Left cardiac atrium (tissue), 4 donors: ENCODE results near the gene SLC25A42. TPM values are rescaled to one million over a fixed set of nuclear protein-coding genes. Genes with fewer than 3 reads are reported as not detected.
"Not testable (repeated sequence)": the region's sequence is repeated elsewhere in the genome, so short reads cannot be mapped to it uniquely, and the experiment has no call there.

Experiments
- ATAC-seq, 2 donors: fragments of 200-7000 bp; cut with Tn5 transposase; one replicate each; pipeline ENCODE4 v1.9.1; 2020; ENCODE audit warnings: mild to moderate bottlenecking in 2 of 2, moderate library complexity in 2 of 2
- DNase-seq: peaks from one replicate; pipeline ENCODE4 v3.0.0-alpha.2; 2020
- intact Hi-C, 2 donors: fragments of 100-400 bp; cut with DNase I; formaldehyde crosslinking; loops; one replicate each; pipeline versions ENCODE4 v1.14.1 to v1.15.1; 2022 to 2023
- long read RNA-seq: library from polyadenylated mRNA; unstranded; transcript quantifications from one replicate; pipeline ENCODE4 v2.0.0, GENCODE V29; 2021
- total RNA-seq, 2 donors: library from RNA; stranded (reverse); fragmentation: NEBNext Ultra II Directional; extraction: Animal tissue kit (Norgen Biotek cat#: 25700); gene quantifications; one replicate each; pipeline ENCODE4 v1.2.1, GENCODE V29; 2021
- donor health status: DM: no; HTN: yes; CAD: no.
- donor health status: DM: no; HTN: yes; CAD: no; lungs with severe emphysema.
- donor health status: DM: yes; HTN: yes; CAD: no.
- donor health status: Dilated cardiomyopathy.

SLC25A42 gene, protein sequence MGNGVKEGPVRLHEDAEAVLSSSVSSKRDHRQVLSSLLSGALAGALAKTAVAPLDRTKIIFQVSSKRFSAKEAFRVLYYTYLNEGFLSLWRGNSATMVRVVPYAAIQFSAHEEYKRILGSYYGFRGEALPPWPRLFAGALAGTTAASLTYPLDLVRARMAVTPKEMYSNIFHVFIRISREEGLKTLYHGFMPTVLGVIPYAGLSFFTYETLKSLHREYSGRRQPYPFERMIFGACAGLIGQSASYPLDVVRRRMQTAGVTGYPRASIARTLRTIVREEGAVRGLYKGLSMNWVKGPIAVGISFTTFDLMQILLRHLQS
- total RNA-seq = 10 to 100 TPM; 13.9 to 15.2 TPM
- long read RNA-seq, partial matches to known transcripts = 0 of 14 reads
- long read RNA-seq, other reads (novel, unspliced or antisense) = 13 of 14 reads

DNA sequence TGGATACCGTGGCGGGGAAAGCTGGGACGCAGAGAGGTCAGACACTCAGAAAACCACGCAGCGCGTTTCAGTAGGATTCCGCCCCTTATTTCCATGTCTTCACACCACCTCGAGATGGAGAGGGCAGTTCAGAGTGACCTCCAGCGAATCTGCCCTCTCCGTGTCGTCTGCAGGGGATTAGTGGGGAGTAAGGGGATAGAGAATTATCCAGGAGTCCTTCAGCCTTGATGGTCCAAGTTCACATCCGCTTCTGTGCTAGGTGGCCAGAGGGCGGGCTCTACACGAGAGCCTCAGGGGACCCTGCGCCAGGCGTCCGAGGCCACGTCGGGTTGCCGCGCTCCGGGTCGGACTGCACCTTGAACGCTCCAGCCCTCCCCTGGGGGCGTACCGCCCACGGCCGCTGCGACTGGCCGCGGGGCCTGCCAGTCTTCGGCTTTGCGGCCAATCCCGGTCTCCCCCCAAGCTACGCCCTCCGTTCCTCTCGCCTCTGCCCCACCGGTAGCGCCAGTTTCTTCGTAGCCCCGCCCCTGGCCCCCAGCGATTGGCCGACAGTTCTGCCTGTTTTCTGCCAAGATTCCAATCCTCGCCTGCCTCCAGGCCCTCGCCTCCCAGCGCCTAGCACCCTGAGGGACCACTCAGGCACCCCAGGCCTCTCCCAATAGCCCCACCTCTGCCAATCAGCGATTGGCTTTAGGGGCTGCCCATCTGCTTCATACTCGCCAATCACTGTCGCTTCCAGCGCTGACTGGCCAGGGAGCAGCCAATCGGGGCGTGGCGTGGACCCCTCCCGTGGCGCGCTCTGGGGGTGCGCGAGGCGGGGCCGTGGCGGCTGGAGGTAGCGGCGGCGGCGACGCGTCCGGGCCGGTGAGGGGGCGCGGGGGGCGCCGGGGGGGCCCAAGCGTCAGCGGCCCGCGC lies at the start of gene SLC25A42:
SLC25A42 (plus strand) TSS at position 812 of the 915 bp plus-strand sequence. CDS start 32,131 bp downstream, outside the sequence.
- intact Hi-C loops = no loop called here
- DNase-seq (peak; percentile 99), ATAC-seq (peak; percentile 96 to 97)

DNA sequence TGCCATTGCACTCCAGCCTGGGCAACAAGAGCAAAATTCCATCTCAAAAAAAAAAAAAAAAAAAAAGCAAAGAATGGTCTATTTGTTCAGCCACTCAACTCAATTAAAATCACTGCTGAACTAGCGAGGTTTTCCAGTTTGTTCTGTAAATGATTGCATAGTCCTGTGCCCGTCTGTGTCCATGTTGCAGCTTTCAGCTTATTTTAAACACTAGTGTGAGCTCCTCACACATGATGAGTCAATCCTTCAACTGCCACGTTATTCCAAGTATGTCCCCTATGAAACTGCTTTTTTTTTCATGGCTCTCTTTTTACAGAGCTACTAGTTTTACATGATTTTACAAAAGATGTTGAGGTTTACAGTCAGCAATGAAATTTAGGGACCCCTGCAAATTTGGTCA lies 42.7 kb upstream of the SLC25A42 start:
- ATAC-seq (no peak), DNase-seq (no peak)
- intact Hi-C loops = no loop called here

DNA sequence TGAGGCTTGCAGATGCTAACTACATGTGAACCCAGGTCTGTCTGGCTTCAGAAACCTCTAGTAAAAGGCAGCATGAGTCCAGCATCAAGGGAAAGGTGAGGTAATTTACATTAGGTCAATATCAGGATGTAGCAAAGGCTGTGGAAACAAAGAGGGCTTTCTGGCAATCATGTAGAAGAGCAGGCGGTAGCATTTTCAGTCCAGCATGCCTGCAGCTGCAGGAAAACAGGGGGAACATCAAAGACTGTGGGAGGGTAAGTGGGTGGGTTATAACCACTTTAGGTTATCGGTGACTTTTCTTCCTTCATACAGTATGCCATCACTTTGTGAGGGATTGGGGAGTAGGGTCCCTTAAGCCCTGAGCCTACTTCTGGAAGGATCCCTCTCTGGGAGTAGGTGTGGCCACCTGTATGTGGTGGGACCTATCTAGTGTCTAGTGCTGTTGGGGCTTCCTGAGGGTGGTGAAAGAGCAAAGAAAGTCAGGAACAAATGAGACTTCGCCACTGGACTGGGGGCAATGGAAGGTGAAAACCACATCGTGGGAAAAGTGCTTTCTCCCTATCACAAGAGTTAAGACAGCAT lies 41.3 kb upstream of the SLC25A42 start:
- no peak for DNase-seq
- intact Hi-C loops = no loop called here
- ATAC-seq = no peak

DNA sequence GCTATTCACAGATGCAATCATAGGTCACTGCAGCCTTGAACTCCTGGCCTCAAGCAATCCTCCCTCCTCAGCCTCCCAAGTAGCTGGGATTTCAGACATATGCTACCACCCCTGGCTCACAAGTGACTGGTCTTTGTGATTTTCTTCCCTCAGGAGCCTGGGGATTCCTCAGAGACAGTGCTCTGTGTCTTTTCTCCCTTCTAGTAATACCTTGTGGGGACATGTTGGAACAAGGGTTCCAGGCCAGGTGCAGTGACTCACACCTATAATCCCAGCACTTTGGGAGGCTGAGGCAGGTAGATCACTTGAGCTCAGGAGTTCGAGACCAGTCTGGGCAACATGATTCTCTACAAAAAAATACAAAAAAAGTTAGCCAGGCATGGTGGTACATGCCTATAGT lies 40.4 kb upstream of the SLC25A42 start:
- ATAC-seq, intact Hi-C loops, DNase-seq: not testable (repeated sequence)

DNA sequence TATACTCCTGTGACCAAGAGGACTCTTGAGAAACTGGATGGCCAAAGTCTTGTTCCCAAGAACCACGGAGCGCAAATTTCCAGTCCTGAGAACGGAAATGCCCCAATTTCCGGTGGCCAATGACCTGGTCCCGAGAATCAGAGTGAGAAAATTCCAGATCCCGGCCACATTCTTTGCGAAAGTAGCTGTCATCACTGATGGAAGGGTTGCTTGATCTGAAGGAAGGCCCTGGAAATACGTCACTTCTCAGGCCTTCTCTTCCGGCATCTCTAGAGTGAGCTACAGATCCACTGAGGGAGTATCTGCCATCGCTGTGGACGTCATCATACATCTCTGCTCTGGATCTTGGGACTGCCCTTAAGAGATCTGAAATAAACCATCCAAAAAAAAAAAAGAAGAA lies 37.9 kb upstream of the SLC25A42 start:
- ATAC-seq = no peak
- intact Hi-C loops = no loop called here

DNA sequence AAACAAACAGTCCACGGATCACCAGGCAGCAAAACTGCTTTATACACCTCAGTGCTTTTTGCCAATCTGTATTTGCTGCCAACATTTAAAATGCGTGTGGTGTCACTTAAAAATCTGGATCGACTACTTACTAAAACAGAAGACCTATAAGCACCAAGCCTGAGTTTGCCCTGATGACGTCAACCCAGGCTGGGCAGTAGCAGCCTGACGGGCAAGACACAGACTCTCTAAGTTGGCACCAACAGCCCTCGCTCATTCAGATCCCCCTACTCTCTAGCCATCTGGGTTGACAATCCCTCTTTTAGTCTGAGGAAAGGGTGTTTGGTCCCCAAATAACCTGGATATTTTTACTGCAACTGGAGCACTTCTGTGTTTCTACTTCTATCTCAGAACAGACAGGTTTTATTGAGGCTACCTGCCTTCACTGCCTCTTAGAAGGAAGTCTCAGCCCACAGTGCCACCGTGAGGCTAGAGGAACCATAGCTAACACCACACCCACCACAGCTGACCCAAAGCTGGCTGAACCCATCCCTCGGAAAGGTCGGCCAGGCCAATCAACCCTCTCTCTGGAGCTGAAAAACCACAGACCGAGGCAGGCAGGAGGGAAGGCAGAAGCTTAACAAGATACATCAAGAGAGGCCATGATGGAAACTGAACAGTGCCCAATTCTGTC lies 37.4 kb upstream of the SLC25A42 start:
- intact Hi-C loops = no loop called here
- DNase-seq = no peak
- ATAC-seq = peak; percentile 24 to 36

More for the DNA sequence above, 37.9 kb upstream of the SLC25A42 start:
- no peak for DNase-seq

DNA sequence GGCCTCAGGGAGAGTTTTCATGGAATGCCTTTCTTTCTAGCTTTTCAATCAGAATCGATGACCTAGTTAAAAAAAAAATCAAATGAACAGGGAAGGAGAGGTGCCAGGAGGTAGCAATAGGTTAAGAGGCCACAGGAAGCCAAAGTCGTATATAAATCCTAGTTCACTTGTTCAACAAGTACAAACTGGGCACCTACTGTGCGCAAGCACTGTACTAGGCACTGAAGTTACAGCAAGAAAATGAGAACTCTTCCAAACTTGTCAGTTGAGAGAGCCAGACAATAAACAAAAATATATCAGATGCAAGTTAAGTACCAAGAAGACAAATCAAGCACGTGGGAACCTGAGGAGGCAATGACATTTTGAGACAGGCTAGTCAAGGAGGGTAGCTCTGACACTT lies 36.6 kb upstream of the SLC25A42 start:
- ATAC-seq (no peak), DNase-seq (no peak)
- intact Hi-C loops = no loop called here

DNA sequence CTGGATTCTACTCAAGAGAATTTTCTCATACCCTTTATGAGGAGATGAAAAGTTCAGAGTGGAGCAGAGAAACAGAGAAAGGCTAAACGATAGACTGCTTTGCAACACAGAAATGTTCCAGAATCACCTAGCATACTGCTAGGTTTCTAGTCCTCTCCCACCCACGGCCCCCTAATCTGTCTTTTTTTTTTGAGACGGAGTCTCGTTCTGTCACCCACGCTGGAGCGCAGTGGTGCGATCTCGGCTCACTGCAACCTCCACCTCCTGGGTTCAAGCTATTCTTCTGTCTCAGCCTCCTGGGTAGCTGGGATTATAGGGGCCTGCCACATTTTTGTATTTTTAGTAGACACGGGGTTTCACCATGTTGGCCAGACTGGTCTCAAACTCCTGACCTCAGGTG lies 35.3 kb upstream of the SLC25A42 start:
- no peak for DNase-seq
- intact Hi-C loops = no loop called here
- ATAC-seq = no peak

DNA sequence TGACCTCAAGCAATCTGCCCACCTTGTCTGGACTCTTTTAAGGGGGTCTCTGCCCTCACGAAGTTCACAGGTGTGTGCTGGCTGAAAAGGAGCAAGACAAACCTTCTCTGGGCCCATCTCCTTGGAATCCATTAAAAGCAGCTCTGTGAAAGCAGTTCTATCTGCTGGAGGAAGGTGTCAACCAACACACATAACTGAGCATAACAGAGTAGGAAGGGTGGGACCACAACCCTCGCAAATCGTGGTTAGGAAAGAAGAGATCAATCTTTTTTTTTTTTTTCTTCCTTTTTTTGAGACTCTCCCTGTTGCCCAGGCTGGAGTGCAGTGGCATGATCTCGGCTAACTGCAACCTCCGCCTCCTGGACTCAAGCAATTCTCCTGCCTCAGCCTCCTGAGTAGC lies 31.9 kb upstream of the SLC25A42 start:
- intact Hi-C loops = no loop called here
- no peak for ATAC-seq
- no peak for DNase-seq

DNA sequence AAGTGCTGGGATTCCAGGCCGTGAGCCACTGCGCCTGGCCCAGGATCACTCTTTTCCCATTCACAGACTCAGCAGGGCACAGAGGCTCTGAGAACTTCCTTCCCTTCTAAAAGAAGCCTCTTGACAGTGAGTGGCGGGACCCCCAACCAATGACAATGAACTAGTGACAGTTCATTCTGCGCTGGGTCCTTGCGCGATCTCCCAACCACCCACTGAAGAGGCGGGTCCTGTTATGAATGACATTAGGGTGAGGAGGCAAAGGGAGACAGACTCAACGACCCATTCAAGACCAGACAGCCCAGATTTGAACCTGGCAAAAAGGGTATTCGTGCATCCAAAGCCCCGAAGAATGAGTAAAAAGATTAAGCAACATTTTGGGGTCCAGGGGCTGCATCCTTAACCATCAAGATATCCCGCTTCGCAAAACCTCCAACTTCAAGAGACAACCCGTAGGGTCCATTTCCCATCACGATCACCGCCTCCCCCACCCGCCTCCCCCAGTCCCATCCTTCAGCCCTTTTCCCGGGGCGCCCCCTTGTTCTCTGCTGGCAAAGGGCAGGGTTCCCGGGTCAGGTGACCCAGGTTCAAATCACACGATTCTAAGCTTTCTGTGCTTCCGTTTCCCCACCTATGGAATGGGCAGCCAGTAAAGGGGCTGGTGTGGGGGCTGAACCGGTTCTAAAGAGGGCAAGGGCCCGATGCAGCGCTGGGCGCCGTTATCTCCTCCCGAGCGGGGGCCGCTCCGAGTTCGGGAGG lies 31.2 kb upstream of the SLC25A42 start:
- intact Hi-C loops = no loop called here
- ATAC-seq (peak; percentile 79 to 84), DNase-seq (peak; percentile 93)

DNA sequence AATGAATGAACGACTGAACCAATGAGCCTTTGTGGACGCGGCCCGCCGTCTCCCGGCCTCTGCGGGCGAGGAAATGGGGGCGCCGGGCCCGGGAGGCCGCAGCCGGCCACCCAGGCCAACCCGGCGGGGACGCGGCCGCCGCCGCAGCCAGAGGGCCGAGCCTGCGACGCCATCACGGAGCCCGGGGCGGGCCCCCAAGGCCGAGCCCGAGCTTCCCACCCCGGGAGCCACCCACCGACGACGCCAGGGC lies 30.7 kb upstream of the SLC25A42 start:
- ATAC-seq (no peak), DNase-seq (no peak)
- intact Hi-C loops = no loop called here

DNA sequence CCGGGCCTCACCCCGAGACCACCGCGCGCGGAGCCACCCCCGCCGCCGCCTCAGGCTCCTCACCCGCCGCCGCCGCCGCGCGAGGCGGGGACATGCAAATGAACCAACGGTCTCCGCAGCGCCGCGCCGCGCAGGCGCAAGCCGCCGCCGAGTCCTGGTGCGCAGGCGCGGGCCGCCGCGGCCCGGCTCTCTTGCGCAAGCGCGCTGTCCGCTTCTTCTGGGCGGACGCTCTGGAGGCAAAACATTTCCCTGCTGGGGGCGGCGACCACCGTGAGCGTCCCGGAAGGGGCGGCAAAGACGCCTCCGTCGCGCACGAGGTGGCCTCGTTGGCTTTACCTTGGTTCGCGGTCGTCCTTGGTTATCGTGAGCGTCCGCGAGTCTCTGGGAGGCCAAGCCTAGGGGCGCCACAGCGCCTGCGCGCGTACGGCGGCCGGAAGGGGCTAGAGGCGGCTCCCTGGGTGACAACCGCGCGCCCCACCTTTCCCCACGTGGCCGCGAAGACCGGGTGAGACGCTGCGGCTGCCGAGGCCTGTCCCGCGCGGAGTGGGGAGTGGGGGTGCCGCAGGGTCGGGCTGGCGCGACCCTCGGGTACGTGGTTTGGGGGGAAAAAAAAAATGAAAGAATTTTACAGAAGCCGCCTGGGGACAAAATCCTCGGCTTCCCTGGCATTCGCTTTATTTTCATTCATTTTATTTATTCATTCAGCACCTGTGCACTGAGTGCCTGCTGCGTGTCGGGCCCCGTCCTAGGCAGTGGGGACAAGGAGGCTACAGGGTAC lies 30.2 kb upstream of the SLC25A42 start, which contains the start of the genes ARMC6 and SUGP2:
ARMC6 (plus strand) TSS at position 178 of the 778 bp plus-strand sequence. CDS start 607 bp downstream, outside the sequence.
SUGP2 (minus strand) TSS at position 92 of the 778 bp plus-strand sequence. CDS start 2,446 bp downstream, outside the sequence.
- intact Hi-C loops = no loop called here
- ATAC-seq (peak; percentile 91 to 92), DNase-seq (peak; percentile 89)

DNA sequence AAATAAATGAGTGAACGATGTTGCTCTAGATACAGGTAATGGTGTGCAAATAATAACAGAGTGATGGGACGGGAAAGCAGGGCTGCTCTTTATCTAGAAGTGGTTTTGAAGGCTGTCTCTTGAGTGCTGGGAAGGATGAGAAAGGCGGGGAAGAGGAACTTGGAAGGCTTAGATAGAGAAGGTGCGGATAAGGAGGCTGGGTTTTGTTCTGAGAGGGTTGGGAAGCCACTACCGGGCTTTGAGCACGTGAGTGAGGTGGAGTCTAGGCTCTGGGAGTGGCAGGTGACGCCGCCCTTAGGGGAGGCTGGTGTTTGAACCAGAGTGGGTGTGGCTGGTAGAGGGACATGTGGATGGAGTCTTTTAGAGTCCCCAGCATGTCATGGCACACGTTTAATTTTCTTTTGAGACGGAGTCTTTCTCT lies 29.6 kb upstream of the SLC25A42 start:
- intact Hi-C loops = no loop called here
- DNase-seq (peak; percentile 60), ATAC-seq (peak in 1 of 2 donors; percentile 54)

DNA sequence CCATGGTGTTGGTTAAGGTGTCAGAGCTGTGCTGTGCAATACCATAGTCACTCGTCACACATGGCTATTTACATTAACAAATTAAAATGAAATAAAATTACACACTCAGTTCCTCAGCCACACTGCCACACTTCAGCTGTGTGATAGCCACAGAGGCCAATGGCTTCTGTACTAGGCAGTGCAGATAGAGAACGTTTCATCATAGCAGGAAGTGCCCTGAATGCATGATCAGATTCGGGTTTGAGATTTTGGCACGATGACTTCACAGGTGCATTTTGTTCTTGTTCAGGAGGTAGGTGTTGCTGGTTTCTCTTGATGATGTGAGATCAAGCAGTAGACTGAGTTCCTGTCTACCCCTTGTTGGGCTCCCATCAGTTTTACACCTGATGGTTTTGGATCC lies 23.9 kb upstream of the SLC25A42 start:
- ATAC-seq (no peak), DNase-seq (no peak)
- intact Hi-C loops = no loop called here

DNA sequence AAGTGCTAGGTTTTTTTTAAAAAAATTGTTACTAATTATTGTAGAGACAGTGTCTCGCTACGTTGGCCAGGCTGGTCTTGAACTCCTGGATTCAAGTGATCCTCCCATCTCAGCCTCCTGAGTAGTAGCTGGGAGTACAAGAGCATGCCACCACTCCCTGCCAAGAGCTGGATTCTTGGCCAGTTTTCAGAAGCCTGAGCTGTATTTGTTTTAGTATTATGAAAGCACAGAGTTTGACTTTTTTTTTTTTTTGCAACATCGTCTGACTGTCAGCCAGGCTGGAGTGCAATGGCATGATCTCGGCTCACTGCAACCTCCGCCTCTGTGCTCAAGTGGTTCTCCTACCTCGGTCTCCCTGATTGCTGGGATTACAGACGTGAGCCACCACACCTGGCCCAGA lies 23.4 kb upstream of the SLC25A42 start:
- intact Hi-C loops = no loop called here
- ATAC-seq (peak; percentile 64 to 65), DNase-seq (peak; percentile 72)

DNA sequence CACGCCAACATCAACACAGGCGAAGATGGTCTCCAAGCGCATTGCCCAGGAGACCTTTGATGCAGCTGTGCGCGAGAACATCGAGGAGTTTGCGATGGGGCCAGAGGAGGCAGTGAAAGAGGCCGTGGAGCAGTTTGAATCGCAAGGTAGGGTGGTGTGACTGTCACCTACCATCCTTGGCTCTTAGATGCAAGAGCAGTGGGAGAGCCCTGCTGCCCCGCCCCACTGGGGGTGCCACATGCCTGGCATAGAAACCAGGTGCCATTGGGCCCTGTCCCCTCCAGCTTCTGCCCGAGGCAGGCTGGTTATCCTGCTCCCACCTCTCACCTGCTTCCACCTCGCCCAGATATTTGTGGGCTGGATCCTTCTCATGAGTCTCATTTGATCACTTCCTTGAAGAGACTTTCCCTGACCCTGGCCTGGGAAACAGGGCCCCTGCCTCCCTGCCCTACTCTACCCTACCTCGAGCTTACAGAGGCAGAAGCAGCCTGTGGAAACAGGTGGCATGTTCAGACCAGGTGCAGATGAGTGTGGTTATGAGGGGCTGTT lies 21.0 kb upstream of the SLC25A42 start:
- ATAC-seq = no peak
- intact Hi-C loops = no loop called here
- no peak for DNase-seq

DNA sequence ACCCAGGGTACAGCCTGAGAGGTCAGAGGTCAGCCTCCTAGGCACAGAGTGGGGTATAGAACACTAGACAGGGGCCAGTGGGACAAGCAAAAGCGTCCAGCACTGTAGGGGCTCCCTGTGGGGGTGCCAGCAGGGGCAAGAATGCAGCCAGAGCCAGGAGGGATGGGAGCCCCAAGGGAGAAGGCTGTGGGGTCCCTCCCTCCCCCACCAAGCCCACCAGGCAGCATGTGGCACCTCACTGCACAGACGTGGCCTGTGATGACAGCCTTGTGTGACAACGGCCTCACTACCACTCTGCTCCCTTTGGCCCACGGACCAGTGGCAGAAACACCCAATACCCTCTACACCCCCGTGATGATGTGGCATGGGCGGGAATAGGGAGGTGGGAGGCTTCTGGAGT lies 20.3 kb upstream of the SLC25A42 start:
- DNase-seq = no peak
- intact Hi-C loops = no loop called here
- ATAC-seq = no peak

DNA sequence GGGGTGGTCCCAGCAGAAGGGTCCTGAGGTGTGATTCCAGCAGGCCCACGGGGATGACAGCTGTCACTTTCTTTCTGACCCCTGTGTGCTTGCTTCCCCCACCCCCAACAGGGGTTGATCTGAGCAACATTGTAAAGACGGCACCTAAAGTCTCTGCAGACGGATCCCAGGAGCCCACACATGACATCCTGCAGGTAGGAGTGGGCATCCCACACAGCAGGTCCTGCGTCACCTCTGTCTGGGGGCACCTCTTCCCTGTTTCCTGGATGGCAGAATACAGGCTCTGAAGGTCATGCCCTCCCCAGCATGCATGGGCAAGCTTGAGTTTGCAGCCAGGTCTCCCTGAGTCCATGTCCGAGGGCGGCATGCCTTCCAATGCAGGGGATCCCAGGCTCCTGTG lies 19.9 kb upstream of the SLC25A42 start:
- DNase-seq = no peak
- ATAC-seq = no peak
- intact Hi-C loops = no loop called here
